ENCODE results near the gene STAM2. TPM values are rescaled to one million over a fixed set of nuclear protein-coding genes. Genes with fewer than 3 reads are reported as not detected.

STAM2 gene
- total and polyA plus RNA-seq, 2 donors from 2014 or later: 12.5 to 41.1 TPM

DNA sequence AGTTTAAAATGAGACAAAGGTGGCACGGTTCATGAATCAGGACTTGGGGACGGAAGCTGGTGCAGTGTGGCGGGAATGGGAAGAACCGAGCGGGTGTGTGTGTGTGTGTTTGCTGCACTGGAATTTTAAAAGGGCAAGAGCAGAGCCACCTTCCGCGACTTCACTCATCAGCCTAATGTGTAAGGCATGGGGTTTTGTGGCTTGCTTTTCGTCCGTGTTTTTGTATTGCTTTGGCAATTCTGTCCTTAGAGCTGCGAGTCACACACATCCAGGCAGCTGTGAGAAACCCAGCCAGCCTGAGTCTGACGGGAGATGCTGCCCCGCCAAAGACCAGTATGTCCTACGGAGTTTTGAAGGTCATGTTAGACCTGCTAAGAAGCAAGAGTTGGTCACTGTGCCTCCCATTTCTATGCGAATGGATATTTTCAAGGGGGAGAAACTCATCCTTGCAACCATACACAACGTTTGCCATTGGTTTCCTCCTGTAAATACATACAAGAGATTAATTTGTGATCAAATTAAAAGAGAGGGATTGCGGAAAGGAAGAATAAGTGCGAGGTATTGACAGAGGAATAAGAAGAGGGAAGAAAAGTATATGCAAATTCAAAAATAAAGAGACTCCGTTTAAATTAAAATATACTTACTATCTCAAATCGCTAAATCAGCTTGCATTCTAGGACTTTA is 76.1 kb downstream of the STAM2 start:
- TF ChIP-seq, protein P1, sequence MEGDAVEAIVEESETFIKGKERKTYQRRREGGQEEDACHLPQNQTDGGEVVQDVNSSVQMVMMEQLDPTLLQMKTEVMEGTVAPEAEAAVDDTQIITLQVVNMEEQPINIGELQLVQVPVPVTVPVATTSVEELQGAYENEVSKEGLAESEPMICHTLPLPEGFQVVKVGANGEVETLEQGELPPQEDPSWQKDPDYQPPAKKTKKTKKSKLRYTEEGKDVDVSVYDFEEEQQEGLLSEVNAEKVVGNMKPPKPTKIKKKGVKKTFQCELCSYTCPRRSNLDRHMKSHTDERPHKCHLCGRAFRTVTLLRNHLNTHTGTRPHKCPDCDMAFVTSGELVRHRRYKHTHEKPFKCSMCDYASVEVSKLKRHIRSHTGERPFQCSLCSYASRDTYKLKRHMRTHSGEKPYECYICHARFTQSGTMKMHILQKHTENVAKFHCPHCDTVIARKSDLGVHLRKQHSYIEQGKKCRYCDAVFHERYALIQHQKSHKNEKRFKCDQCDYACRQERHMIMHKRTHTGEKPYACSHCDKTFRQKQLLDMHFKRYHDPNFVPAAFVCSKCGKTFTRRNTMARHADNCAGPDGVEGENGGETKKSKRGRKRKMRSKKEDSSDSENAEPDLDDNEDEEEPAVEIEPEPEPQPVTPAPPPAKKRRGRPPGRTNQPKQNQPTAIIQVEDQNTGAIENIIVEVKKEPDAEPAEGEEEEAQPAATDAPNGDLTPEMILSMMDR (IDR thresholded peaks at IDR 0.05; ENCODE audit: borderline replicate concordance, extremely low read depth, insufficient read depth): no peak
- intact Hi-C loops (cut with DNase I): no loop called here
- DNase-seq: peak in 3 of 5 donors; percentile 47 to 75 (median 51)

DNA sequence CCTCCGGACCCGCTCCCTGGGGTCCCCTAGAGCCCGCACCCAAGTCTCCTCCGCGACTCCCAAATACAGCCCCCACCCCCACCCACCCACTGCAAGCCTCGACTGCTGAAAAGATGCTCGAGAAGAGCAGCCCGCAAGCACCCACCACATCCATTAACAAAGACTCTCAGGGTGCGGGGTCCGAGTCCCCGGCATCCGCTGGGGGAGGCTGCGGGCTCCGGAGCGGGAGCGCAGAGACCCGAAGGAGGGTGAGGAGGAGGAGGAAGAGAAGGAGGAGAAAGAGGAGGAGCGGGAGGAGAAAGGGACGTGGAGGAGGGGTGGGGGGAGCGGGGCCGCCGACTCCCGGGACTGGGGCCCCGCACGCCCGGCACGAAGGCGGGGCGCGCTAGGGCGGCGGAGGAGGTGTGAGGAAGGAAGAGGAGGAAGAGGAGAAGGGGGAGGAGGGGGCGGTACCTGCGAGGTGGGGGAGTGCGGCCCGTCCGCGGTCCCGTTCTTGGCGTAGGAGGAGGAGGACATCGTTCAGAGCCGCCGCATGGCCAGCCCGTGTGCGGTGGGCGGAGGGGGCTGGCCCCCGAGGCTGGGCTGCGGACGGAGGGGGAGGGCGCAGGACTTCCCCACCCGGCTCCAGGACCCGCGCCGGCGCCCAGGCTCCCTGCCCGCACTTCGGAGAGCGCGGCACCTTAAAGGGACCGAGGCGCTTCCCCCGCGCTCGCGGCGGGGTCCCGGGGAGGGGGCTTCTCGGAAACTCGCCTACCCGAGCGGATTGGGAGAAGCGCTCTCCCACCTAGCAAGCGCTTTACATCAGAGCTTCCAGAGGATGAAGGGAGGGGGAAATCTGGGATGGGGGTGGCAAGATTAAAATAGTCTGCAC is 76.8 kb downstream of the STAM2 start, which contains the start of gene CACNB4:
CACNB4 (minus strand) TSS at position 549 of the 871 bp plus-strand sequence.
- peak within 1 kb of the TSS; percentile 63 to 67 (median 66) for H3K4me3 ChIP-seq (ENCODE audit: low read length in 3 of 3)
- no peak for FAIRE-seq
- DNase-seq: peak in 4 of 5 donors; percentile 46 to 74 (median 60)
- H3K9me3 ChIP-seq (ENCODE audit: control insufficient read depth in 2 of 3, insufficient read depth in 1 of 3, low read length in 3 of 3): no peaks in the 10 kb centered on the region
- peak within 1 kb of the TSS; percentile 8 to 14 for H3K27ac ChIP-seq (ENCODE audit: low read depth in 2 of 2, low read length in 2 of 2)
- H3K36me3 ChIP-seq (ENCODE audit: control insufficient read depth in 2 of 3, insufficient read depth in 3 of 3, low read length in 3 of 3): no peaks in the 10 kb centered on the region
- intact Hi-C loops (cut with DNase I): no loop called here
- TF ChIP-seq, protein P1 (IDR thresholded peaks at IDR 0.05; ENCODE audit: borderline replicate concordance, extremely low read depth, insufficient read depth): no peak
- peak within 1 kb of the TSS; percentile 38 to 45 (median 38) for H3K9ac ChIP-seq (ENCODE audit: low read length in 3 of 3)
- peaks cover 0 to 7% (median 5%) of the 10 kb centered on the region in 3 donors for H3K4me1 ChIP-seq (ENCODE audit: control insufficient read depth in 2 of 3, insufficient read depth in 2 of 3, low read depth in 1 of 3, low read length in 3 of 3)
- peaks cover 6% of the 10 kb centered on the region for H3K27me3 ChIP-seq (ENCODE audit: control insufficient read depth, insufficient read depth, low read length)

More for the DNA sequence above, 76.1 kb downstream of the STAM2 start:
- Histone ChIP-seq H3K27ac (ENCODE audit: low read depth in 2 of 2, low read length in 2 of 2) (peak overlapping the region in 1 of 2 donors; percentile 14), H3K36me3 (ENCODE audit: control insufficient read depth in 2 of 3, insufficient read depth in 3 of 3, low read length in 3 of 3) (no peaks in the 10 kb centered on the region), H3K27me3 (ENCODE audit: control insufficient read depth, insufficient read depth, low read length) (peaks cover 6% of the 10 kb centered on the region), H3K4me1 (ENCODE audit: control insufficient read depth in 2 of 3, insufficient read depth in 2 of 3, low read depth in 1 of 3, low read length in 3 of 3) (peaks cover 0 to 7% (median 5%) of the 10 kb centered on the region in 3 donors), H3K9ac (ENCODE audit: low read length in 3 of 3) (peak overlapping the region; percentile 38 to 45 (median 38)), H3K9me3 (ENCODE audit: control insufficient read depth in 2 of 3, insufficient read depth in 1 of 3, low read length in 3 of 3) (no peaks in the 10 kb centered on the region), H3K4me3 (ENCODE audit: low read length in 3 of 3) (peak overlapping the region; percentile 63 to 67 (median 66))
- FAIRE-seq: no peak

DNA sequence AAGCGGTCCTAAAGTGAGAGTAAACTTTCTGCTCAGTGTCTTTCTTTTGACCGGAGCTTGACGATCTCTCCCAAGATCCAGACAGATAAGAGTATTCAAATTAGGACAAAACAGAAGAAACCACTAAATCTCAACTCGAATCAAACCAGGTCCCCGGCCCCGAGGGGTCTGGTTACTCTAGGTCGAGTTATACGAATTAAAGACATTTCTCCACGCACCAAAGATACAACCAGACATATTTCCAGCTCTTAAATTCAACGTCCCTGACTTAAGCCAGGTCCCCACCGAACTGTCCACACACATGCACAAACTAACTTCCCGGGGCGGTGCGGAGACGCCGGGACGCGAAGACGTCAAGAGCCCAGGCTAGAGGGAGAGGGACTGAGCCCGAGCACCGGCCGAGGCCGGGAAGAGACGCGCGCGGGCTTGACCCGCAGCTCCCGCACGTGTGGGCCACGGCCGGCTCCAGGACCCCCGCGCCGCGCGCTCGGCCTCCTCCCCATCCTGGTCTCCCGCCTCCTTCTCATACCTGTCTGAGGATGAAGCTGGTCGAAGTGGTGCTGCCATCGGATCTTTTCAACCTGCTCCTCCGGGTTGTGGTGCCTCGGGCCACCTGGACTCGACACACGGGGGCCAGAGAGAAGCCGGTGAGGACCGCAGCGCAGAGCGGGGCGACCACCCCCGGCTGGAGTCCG is 77.6 kb downstream of the STAM2 start:
- intact Hi-C loops (cut with DNase I): no loop called here
- Histone ChIP-seq H3K27ac (ENCODE audit: low read depth in 2 of 2, low read length in 2 of 2) (peak overlapping the region; percentile 0 to 8), H3K27me3 (ENCODE audit: control insufficient read depth, insufficient read depth, low read length) (peaks cover 6% of the 10 kb centered on the region), H3K4me3 (ENCODE audit: low read length in 3 of 3) (peak overlapping the region; percentile 16 to 64 (median 63)), H3K9me3 (ENCODE audit: control insufficient read depth in 2 of 3, insufficient read depth in 1 of 3, low read length in 3 of 3) (no peaks in the 10 kb centered on the region), H3K9ac (ENCODE audit: low read length in 3 of 3) (peak overlapping the region in 2 of 3 donors; percentile 24 to 27), H3K36me3 (ENCODE audit: control insufficient read depth in 2 of 3, insufficient read depth in 3 of 3, low read length in 3 of 3) (no peaks in the 10 kb centered on the region), H3K4me1 (ENCODE audit: control insufficient read depth in 2 of 3, insufficient read depth in 2 of 3, low read depth in 1 of 3, low read length in 3 of 3) (peaks cover 0 to 7% (median 5%) of the 10 kb centered on the region in 3 donors)
- DNase-seq (peak in 4 of 5 donors; percentile 48 to 75 (median 66)), FAIRE-seq (no peak)
- TF ChIP-seq, protein P1 (IDR thresholded peaks at IDR 0.05; ENCODE audit: borderline replicate concordance, extremely low read depth, insufficient read depth): no peak
